GM19099 (cell line): ENCODE results near the gene SLCO4A1.
A peak's percentile ranks its signal among the peaks of the same experiment; 100 is the strongest.

Source experiments
- POLR2A ChIP-seq: IDR thresholded peaks from 3 replicates; pipeline ENCODE4 v1.6.1; 2011; ENCODE audit warnings: low read depth; ENCODE audit not compliant: insufficient read length; ENCODE audit errors: extremely low read depth

The SLCO4A1 gene

GRCh38 chr20:62644802-62645496, 2.6 kb downstream of the SLCO4A1 start:
- TF ChIP-seq POLR2A = no peak

GRCh38 chr20:62645613-62646012, 3.3 kb downstream of the SLCO4A1 start:
- no peak for TF ChIP-seq POLR2A

GRCh38 chr20:62646851-62647520, 4.7 kb downstream of the SLCO4A1 start:
- TF ChIP-seq POLR2A = peak; percentile 18

- no peak for TF ChIP-seq POLR2A
These were observed 5.4 kb downstream of the SLCO4A1 start for GRCh38 chr20:62647521-62648317.

GRCh38 chr20:62648318-62648995, 6.2 kb downstream of the SLCO4A1 start:
- TF ChIP-seq POLR2A = no peak

- TF ChIP-seq POLR2A = no peak
These were observed 6.8 kb downstream of the SLCO4A1 start for GRCh38 chr20:62649140-62649539.

GRCh38 chr20:62650551-62651284, 8.4 kb downstream of the SLCO4A1 start:
- TF ChIP-seq POLR2A = no peak

GRCh38 chr20:62651285-62652021, 9.2 kb downstream of the SLCO4A1 start:
- TF ChIP-seq POLR2A = peak; percentile 8

- TF ChIP-seq POLR2A = peak; percentile 60
These were observed 10.0 kb downstream of the SLCO4A1 start for GRCh38 chr20:62652041-62652893.

GRCh38 chr20:62652894-62653305, 10.6 kb downstream of the SLCO4A1 start:
- TF ChIP-seq POLR2A = no peak

GRCh38 chr20:62653373-62653772, 11.1 kb downstream of the SLCO4A1 start:
- no peak for TF ChIP-seq POLR2A

GRCh38 chr20:62653951-62654685, 11.8 kb downstream of the SLCO4A1 start:
- TF ChIP-seq POLR2A = no peak

GRCh38 chr20:62655282-62656196, 13.2 kb downstream of the SLCO4A1 start:
- TF ChIP-seq POLR2A = no peak
